Stimulated activated CD8-positive, alpha-beta memory T cell treated with anti-CD3 and anti-CD28 coated beads, Interleukin-2, amount 100 ng/mL, for 48 hours (primary cell): ENCODE data around the gene CACNG5.

Experiments
- DNase-seq, 2 donors: peaks; one replicate each; pipeline ENCODE4 v3.0.0-alpha.2; 2020; ENCODE audit warnings: low read depth in 2 of 2

CACNG5 gene

DNA sequence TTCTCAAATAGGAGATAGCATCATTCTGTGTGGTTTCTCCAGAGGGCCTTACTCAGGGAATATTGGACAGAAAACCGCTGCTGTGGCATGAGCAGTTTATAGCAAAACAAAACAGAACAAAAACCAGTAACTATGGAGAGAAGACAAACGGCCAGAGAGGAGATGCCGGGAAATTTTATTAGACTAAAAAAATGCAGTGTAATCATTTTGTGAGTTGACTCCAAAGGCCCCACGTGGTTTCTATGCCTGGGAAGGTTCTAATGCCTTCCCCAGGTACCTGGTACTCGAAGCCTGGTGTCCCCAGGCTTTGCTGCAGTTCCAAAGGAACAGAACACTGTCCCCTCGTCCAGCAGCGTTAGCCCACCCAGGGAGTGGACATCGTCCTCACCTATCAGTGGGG lies 12.9 kb upstream of the CACNG5 start:
- DNase-seq, result no peak

DNA sequence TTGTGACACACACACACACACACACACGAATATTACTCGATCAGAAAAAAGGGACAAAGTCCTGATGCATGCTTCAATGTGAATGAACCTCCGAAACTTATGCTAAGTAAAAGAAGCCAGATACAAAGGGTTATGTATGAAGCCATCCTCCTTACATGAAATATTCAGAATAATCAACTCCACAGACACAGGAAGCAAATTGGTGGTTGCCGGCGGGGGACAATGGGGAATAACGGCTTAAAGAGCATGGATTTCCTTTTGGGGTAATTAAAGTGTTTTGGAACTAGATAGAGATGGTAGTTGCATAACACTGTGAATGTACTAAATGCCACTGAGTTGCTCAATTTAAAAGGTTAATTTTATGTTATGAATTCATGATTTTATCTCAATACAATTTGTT lies 8.1 kb upstream of the CACNG5 start:
- DNase-seq, result no peak

DNA sequence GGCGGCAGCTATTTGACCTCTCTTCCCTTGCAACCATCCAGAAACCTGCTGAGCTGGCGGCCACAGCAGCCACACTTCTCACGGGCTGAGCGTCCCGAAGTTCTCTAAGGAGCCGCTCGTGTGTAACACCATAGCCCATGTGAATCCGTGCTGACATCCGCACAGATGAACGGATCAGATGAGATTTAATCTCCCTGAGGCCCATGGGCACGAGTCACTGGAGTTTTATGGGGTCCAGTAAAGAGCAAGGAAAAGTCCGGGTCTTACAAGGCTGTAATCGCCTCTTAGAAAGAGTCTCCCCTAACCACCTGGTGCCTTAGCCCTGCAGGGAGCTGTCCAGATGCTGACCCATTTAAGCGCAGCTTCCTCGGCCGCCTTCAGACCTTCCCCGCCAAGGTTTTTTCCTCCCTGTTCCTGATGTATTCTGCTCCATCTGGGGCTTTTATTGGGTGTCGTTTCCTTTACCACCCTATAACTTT lies 5.5 kb upstream of the CACNG5 start:
- DNase-seq, result no peak

DNA sequence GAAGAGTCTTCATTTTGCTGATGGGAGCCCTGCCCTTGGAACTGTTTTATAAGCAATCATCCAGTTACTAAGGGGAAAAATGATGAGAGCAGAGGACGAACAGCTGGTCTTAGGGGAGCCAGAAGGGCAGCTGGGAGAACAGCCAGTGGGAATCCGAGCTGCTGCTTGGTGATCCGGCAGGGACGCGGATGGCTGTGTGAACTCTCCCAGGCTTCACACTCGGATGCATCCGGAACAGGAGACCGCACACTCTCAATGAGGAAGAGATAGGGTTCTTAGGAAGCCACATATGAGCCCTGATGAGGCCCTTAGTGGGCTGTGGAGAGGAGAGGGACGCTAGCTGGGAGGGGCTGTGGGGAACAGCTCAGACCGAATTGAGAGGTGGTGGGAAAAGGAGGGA lies 5.0 kb upstream of the CACNG5 start:
- DNase-seq, result no peak

DNA sequence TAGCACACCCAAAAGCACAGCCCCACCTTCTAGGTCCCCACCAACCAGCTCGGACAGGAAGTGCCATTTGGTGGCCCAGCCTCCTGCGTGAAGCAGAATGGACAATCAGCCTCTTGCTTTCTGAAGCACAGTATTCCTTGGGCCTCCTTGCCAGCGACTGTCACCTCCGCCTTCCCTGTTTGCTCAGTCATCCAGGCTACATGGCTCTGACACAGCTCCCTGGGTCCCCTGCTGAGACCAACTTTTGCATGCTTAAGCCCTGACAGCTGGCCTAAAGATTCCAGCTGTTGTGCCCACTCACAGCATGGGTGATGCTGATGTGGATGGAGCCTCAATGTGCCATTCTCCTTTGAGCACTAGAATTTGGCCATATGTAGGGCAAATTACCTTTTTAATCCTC lies 4.5 kb upstream of the CACNG5 start:
- no peak for DNase-seq

DNA sequence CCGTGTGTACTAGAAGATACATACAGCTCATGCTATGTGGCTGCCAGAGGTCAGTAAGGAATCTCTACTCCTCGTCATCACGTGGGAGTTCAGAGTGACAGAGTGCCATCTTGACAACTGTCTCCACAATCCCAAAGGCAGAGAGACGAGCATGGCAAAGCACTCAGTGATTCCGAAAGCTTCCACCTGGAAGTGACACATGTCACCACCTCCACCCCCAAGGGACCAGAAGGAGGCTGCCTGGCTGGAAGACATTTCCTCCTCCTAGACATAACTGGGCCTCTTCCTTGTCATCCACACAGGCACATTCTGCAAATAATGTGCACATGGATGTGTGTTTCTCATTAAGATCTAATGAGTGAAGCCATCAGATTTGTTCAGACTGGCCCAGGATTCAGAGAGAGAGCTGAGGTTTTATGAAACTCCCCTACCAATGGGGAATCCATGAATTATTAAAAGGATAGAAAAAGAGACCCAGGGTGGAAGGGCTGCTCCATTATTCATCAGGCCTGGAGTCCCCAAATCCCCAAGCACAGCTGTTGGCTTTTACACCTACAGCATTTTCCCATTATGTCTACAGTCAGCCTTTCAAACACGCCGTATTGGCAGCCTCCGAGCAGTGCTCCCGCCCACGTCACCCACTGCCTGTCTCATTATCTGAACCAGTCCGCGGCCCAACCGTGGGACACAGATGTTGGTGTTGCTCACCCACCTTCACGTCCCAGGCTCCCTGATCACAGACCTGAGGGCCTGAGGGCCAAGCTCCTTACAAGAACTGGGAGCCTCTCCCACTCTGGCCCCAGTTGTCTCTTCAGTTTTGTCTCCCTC lies 3.3 kb upstream of the CACNG5 start:
- DNase-seq, result no peak

DNA sequence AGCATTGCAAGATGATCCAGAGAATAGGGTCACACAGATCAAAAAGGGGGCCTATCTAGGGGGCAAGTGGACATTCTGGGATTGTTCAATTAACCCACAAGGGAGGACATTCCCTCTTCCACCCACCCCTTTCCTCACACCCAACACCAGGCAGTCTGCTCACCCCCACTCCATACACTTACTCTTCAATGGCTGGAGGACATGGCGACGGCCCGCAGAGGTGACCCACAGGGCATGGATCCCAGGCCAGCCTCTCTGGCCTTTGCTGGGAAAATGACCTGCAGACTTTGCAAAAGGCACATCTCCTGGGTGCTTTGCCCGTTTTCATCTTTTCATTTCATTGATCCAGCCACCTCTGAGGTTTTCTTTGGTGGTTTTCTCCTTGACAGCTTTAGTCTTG lies 1.7 kb upstream of the CACNG5 start:
- no peak for DNase-seq

DNA sequence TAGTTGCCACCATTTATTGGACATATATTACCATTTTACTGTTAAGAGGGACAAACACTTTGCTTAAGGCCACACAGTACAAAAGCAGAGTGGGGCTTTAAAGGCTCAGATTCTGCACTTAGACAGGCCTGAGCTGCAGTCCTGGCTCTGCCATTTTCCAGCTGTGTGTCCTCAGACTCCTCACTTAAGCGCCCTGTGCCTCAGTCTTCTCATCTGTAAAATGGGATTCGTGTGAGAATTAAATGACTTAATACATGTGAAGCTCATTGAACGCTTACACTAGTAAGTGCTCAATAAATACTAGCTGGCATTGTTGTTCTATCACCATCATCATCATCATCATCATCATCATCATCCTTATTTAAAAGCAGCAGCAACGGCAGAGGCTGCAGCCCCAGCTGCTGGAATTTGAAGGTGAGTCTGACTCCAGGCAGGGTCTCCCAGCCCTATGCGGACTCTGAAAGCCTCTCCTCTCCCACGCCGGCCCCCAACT lies 445 bp upstream of the CACNG5 start:
- no peak for DNase-seq

DNA sequence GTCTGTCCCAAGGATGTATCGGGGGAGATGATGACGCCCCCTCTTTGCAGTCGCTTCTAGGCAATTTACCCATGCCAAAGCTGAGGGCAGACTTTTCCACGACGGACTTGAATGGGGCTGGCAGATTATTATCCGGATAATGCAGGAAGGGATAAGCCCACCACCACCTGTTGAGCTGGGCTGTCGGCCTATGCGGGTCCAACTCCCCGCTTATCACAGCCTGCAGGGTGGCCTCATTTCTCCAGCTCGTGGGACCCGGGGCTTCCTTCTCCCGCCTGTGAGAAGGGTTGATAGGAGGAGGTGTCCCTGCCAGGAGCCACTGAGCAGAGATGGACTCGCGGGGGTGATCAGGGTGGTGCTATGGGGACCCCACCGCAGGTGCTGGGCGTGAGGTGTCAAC lies 559 bp downstream of the CACNG5 start:
- DNase-seq, result no peak

DNA sequence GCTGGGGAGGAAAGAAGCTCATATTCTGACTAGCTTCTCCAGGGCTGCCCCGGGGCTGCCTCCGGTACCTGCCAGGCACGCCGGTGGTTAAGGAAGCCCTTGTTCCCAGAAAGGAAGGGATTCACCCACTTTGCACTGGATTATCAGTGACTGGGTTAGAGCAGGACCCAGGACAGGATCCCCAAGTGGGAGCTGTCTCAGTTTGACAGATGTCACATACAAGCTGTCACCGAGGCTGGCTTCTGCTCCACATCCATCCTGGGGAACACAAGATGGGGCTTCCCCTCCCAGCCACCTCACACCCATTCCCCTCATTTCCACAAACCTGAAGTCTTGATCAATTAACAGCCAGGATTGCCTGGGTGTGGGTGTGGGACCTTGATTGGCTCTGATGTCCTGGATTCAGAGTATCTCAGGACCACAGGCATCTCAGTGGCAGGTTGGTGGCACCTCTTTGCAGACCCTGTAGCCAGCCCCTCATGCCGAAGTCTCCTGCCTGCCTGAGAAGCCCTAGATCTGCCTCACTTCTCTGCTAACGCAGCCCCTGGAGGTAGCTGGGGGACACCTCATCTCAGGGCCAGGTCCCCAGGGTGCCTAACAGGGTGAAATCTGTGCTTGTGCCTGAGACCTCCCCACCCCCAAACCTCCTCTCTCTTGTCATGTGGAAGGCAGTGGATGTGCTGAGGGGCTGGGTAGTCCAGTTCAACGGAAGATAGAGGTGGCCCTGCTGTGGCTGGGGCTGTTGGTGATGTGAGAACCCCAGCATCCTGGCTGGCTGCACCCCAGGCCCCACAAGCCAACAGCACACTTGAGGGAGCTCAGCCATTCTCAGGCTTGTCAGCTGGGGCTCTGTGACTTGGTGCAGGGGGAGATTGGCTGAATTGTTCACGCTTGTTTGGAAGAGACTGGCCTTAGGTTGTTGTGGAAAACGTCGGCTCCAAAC lies 1.4 kb downstream of the CACNG5 start:
- DNase-seq, result no peak

DNA sequence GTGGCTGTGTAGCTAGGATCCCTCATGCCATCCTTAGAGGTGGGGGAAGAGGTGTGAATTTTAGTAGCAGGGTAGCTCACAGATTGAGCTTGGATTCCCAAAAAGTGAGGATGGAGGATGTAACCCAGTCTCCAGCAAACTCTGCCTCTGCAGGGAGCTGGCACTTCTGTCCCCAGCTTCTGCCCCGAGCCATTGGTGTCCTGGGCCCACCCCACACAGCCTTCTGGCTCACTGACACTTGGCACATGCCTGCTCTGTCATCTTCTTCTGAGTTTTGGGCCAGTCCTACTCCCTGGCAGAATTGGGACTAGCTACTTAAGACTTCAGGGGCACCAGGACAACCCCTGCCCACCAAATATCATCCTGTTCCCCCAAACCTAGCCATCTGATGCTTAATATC lies 2.3 kb downstream of the CACNG5 start:
- no peak for DNase-seq

DNA sequence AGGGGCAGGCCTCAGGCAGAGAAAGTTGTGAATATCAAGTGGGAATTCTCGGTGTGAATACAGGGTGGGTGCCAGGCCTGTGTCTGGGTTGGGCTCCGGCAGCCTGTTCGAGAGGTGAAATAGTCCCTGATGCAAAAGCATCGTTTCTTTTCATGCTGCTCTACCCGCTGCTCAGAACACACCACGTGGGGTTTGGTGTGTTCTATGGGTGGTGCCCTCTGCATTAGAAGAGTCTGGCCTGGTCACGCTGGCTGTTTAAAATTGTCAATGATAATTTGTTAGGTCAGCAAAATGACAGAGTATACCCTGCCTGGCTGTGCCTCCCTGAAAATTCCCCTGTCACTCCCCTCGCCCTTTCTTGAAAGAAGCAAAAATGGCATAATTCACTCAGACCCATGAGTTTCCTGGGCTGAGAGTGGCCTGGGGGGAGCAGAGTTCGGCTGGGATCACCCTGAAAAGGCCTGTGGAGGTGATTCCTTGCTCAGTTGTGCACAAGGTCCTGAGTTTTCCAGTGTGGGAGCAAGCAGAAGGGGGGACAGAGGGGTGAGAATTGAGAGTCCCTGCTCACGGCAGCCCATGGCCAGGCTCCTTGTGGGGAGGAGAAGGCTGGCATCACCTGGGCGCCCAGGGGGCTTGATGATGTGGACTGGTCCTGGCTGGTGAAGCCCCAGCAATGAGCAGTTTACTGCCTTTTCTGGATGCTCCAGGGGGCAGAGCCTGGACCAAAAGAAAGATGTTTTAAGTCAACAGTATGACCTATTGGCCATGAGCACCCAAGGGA lies 3.2 kb downstream of the CACNG5 start:
- DNase-seq, result no peak

DNA sequence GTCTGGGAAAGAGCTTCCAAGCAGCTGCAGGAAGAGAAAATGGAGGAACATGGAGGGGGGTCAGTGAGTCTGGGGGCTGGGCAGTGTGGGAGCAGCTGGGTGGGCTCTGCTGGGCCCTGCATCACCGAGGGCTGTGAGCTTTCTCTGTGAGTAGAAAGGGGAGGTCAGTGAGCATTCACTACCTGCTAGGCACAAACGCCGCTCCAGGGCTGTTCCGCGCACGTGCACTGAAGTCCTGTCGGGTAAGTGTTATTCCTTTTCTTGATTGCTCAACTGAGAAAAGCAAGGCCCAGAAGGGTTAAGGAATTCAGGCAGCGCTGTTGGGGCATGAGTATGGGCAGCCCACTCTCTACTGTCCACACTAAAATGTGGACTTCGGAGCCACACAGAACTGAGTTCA lies 4.7 kb downstream of the CACNG5 start:
- DNase-seq, result no peak

DNA sequence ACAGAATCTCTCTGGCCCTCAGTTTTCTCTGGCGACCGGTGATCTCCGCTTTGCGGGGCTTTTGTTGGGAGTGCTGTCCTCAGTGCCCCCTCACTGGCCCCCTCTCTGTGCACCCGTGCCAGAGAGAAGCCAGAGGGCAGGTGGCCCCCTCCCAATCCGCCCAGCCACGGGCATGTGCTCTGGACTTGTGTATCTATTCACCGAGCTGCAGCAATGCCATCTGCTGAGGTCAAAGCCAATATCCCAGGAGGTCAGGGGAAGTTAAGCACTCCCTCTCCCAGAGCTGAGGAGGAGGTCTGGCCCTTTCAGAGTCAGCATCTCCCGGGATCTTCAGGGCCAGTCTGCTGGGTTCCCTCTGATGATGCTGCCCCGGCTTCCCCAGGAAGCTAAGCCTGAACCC lies 5.1 kb downstream of the CACNG5 start:
- DNase-seq, result no peak

DNA sequence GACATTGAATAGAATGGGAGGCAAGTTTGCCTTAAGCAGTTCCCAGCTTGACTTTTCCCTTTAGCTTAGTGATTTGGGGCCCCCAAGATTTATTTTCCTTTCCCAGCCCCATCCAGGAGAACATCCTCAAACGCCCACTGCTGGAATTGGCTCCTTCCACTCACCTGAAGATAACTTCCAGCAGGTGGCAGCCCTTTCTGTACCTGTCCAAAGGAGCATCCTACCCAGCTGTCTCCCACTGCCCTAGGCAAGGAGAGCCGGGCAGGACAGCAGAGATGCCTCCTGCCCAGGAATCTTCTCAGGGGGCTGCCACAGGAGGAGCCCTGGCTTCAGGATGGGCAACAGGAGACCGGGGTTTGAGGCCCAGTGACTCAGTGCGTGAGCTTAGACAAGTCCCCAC lies 6.4 kb downstream of the CACNG5 start:
- DNase-seq, result no peak

DNA sequence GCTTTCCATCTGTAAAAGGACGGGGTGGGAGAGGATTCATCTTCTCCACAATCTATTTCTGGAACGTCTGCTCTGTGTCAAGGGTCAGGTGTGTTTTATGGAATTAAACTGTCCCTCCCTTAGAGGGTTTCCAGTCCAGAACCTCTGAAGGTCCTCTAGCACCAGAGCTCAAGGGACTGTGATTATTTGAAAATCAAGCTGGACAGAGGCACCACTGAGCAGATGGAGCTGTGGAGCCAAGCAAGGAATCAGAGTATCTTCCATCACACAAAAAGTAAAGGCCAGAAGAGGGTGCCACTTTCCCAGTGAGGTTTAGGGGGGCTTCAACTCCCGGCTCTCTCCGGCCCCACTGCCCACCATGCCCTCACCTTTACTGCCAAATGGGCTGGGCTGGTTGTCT lies 6.8 kb downstream of the CACNG5 start:
- DNase-seq, result no peak

DNA sequence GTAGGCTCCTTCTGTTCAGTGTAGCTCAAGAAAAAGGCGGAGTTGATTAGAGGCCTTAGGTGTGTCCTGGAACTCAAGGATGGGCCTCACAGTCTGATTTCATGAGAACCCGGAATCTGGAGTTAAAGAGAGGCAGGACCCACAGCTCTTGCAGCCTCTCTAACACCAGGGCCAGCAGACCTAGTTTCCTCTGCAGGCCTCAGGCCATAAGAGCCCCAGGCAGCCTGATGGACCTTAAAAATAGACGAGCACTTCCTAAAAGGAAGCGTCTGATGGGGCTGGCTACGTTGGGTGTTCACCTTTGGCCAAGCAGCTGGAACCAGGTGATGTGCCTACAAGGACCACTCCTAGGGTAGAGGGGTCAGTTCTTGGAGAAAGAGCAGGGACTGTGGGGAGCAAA lies 7.6 kb downstream of the CACNG5 start:
- no peak for DNase-seq

DNA sequence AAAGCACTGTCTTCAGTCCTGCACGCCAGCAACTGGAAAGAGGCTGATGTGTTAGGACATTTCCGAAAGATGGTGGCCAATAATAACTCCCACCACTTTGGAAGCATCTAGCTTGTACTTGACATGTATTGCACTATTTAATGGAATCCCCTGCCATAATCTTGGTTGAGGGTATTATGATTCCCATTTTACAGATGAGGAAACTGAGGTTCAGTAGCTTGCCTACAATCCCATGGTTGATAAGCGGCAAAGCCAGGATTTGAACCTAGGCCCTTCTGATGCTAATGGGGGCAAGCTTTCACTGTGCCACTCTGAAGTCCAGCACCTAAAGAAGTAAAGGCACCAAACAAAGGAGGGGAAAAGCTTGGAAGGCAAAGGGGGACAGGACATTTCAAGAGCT lies 8.0 kb downstream of the CACNG5 start:
- DNase-seq, result no peak

DNA sequence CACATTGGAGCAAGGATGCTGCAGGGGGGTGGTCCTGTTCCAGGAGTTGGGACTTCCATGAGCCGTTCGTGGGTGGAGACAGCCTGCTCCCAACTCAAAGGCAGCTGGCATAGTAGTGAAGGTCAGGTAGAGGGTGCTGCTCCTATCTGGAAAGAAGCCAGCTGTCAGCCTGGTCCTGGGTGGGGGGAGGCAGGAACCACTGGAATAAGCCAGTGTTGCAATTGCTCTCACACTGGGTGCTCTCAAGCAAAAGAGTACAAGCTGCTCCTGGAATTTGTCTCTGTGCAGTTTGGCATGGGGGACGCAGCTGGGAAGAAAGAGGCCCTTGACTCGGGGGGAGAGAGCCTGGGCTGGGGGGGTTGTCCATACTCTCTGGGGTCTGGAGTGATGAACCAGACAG lies 8.7 kb downstream of the CACNG5 start:
- no peak for DNase-seq

DNA sequence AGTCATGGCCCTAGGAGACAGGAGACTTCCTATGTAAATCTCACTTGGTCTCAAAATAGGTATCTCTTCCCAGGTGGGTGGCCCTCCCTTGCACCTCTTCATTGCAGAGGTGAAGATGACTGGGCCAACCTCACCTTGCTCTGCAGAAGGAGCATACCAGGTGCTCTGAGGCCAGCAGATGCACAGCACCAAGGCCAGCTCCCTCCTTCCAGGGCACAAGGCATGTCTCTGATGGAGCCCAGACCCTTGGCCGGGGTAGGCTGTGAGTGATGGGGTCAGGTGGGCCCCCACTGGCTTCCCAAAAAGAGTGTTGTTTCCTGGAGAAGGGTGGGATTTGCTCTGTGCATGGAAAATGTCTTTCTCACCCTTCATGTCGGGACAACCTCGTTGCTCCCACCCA lies 12.8 kb downstream of the CACNG5 start:
- DNase-seq, result no peak

DNA sequence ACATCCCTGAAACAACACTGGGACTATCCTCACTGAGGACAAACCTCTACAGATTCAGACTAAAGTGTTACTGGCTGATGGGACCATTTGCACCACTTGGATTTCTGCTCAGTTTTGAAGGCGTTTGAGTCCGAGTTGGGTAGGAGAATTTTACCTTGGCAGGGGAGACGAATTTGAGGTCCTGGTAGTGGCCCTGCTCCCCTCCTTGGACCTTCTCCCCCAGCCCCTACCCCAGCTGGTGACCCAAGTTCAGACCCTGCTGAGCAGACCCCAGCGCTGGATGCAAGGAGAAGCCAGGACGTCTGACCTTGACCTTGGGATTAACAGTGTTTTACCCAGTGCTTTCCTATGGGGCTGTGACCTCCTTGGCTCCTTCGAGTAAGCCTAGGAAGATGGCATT lies 13.6 kb downstream of the CACNG5 start:
- no peak for DNase-seq
